Measurements from ENCODE around the gene SELPLG.

GRCh38 chr12:108648371-108648770 is 14.7 kb upstream of the SELPLG start:
- no peak for TF ChIP-seq CTCF (IDR thresholded peaks at IDR 0.05)
- TF ChIP-seq POLR2A (IDR thresholded peaks at IDR 0.05; ENCODE audit: low read depth): no peak
- no peak for TF ChIP-seq EP300 (IDR thresholded peaks at IDR 0.05)
